OCI-LY1 (cell line): ENCODE measurements around the gene UBIAD1.

Experiments used
- CTCF ChIP-seq: fragments of 200-600 bp; sonication (generic), shearing (Covaris generic); IDR thresholded peaks from 2 replicates; pipeline ENCODE4 v1.5.1; 2017; ENCODE audit warnings: mild to moderate bottlenecking, antibody characterized with exemption, low read length, moderate library complexity, mixed read lengths
- EZH2 ChIP-seq: fragments of 200-600 bp; sonication (generic), shearing (Covaris generic); IDR thresholded peaks from 2 replicates; pipeline ENCODE4 v1.8.0; 2017; ENCODE audit warnings: borderline replicate concordance, mixed run types, mild to moderate bottlenecking, antibody characterized with exemption, low read length, moderate library complexity, mixed read lengths

DNA sequence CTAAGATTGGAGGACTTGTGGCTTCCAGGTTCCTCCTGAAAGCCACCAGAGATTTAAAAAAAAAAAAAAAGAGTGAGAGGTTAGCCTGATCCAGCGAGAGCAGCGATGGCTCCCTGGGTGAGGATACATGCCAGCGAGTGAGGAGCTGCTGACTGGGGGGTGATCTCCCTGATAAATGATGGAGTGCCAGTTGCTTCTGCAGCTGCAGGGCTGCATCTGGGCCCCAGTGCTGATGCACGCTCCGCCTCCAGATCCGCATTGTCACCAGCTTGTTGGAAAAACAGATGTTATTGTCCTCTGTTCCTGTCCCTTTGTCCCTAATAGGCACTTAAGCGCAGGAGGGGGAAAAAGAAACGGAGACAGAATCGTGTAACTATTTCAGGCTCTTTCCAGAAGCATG, 28.6 kb downstream of the UBIAD1 start:
- TF ChIP-seq CTCF (no peak), EZH2 (no peak)
